GM06990 (cell line): ENCODE data around the gene S1PR5.

Source experiments
- DNase-seq: peaks from one replicate; pipeline ENCODE4 v3.0.0-alpha.2; 2011; ENCODE audit not compliant: insufficient read length; ENCODE audit errors: extremely low read depth
- H3K27me3 ChIP-seq: replicated peaks from 2 replicates; pipeline ENCODE4 v1.6.0; 2011; ENCODE audit warnings: low read length; ENCODE audit not compliant: control insufficient read depth, insufficient read depth
- H3K36me3 ChIP-seq: 2 replicates; pipeline ENCODE4 v1.5.1; 2011; ENCODE audit warnings: low read length; ENCODE audit not compliant: control insufficient read depth, insufficient read depth
- H3K4me3 ChIP-seq: replicated peaks from 2 replicates; pipeline ENCODE4 v1.5.1; 2011; ENCODE audit warnings: low read depth, mild to moderate bottlenecking, control low read depth, low read length
- CTCF ChIP-seq: IDR thresholded peaks from 2 replicates; pipeline ENCODE4 v1.5.1; 2011; ENCODE audit warnings: low read length, control low read depth, mild to moderate bottlenecking, inconsistent platforms; ENCODE audit not compliant: insufficient read depth, poor library complexity, severe bottlenecking

The S1PR5 gene

GRCh38 chr19:10516064-10516385 is 1.2 kb downstream of the S1PR5 start:
- Histone ChIP-seq H3K36me3 (no peaks in the 10 kb centered on the region), H3K27me3 (peaks cover 7% of the 10 kb centered on the region), H3K4me3 (no peak overlapping the region)
- no peak for DNase-seq
- TF ChIP-seq CTCF = no peak

- peaks cover 7% of the 10 kb centered on the region for H3K27me3 ChIP-seq
- H3K36me3 ChIP-seq = no peaks in the 10 kb centered on the region
- DNase-seq = no peak
- no peak for TF ChIP-seq CTCF
- H3K4me3 ChIP-seq = no peak overlapping the region
Observed at GRCh38 chr19:10514211-10515145, 2.8 kb downstream of the S1PR5 start.

- H3K36me3 ChIP-seq = no peaks in the 10 kb centered on the region
- no peak for TF ChIP-seq CTCF
- no peak for DNase-seq
- peaks cover 6% of the 10 kb centered on the region for H3K27me3 ChIP-seq
- no peak overlapping the region for H3K4me3 ChIP-seq
Observed at GRCh38 chr19:10513223-10513622, 4.0 kb downstream of the S1PR5 start.

GRCh38 chr19:10510301-10510802 is 6.9 kb downstream of the S1PR5 start:
- DNase-seq = no peak
- peak; percentile 95 for TF ChIP-seq CTCF
- H3K4me3 ChIP-seq = no peak overlapping the region
- no peaks in the 10 kb centered on the region for H3K36me3 ChIP-seq
- H3K27me3 ChIP-seq = no peaks in the 10 kb centered on the region; the same call in 1 of the 2 replicates

- no peak for DNase-seq
- no peak for TF ChIP-seq CTCF
- no peak overlapping the region for H3K4me3 ChIP-seq
Observed at GRCh38 chr19:10508707-10509106, 8.5 kb downstream of the S1PR5 start.

GRCh38 chr19:10508036-10508435 is 9.2 kb downstream of the S1PR5 start:
- no peak for TF ChIP-seq CTCF
- Histone ChIP-seq H3K4me3 (no peak overlapping the region), H3K36me3 (no peaks in the 10 kb centered on the region), H3K27me3 (no peaks in the 10 kb centered on the region)
- no peak for DNase-seq

More at GRCh38 chr19:10508707-10509106, 8.5 kb downstream of the S1PR5 start:
- no peaks in the 10 kb centered on the region for H3K36me3 ChIP-seq
- no peaks in the 10 kb centered on the region; the same call in 1 of the 2 replicates for H3K27me3 ChIP-seq
